HL-60 (cell line): ENCODE data around the gene SYNGR3.

Source experiments
- CTCF ChIP-seq: IDR thresholded peaks from one replicate; pipeline ENCODE4 v1.5.1; 2011; ENCODE audit warnings: low read length, control low read depth, inconsistent platforms; ENCODE audit not compliant: insufficient read depth
- POLR2AphosphoS5 ChIP-seq: IDR thresholded peaks from 2 replicates; pipeline ENCODE4 v1.6.1; 2012; ENCODE audit warnings: low read depth
- REST ChIP-seq: IDR thresholded peaks from 2 replicates; pipeline ENCODE4 v1.6.1; 2012; ENCODE audit warnings: low read depth; ENCODE audit not compliant: insufficient replicate concordance

GRCh38 chr16:2042171-2042985 is 52.6 kb downstream of the SYNGR3 start:
- TF ChIP-seq CTCF (no peak), POLR2AphosphoS5 (no peak), REST (no peak)
